Activated CD4-positive, alpha-beta memory T cell treated with anti-CD3 and anti-CD28 coated beads for 36 hours (primary cell): Measurements from ENCODE around the gene NUP160. TPM values are rescaled to one million over a fixed set of nuclear protein-coding genes. Genes with fewer than 3 reads are reported as not detected.
"Not testable (repeated sequence)": the region's sequence is repeated elsewhere in the genome, so short reads cannot be mapped to it uniquely, and the experiment has no call there.

Experiments
- CTCF ChIA-PET: fragments of 350-600 bp; sonication (Branson Sonifier 250); formaldehyde crosslinking; loops from one replicate; lab custom pipeline; 2021; ENCODE audit warnings: antibody characterized with exemption, inconsistent platforms; lab: Charles Lee
- POLR2A ChIA-PET: fragments of 350-600 bp; sonication (Branson Sonifier 250); formaldehyde crosslinking; loops from one replicate; lab custom pipeline; 2021; ENCODE audit warnings: antibody characterized with exemption; lab: Charles Lee
- DNase-seq: peaks from one replicate; pipeline ENCODE4 v3.0.0-alpha.2; 2020
- H3K27ac Mint-ChIP-seq: one replicate; pipeline ENCODE4 v1.8.0; 2021; ENCODE audit warnings: mixed read lengths
- H3K27me3 Mint-ChIP-seq: one replicate; pipeline ENCODE4 v1.8.0; 2021; ENCODE audit warnings: mixed read lengths
- H3K36me3 Mint-ChIP-seq: one replicate; pipeline ENCODE4 v1.8.0; 2021; ENCODE audit warnings: mixed read lengths
- H3K4me1 Mint-ChIP-seq: one replicate; pipeline ENCODE4 v1.8.0; 2021; ENCODE audit warnings: low read depth, mixed read lengths
- H3K4me3 Mint-ChIP-seq: one replicate; pipeline ENCODE4 v1.8.0; 2021; ENCODE audit warnings: mild to moderate bottlenecking, mixed read lengths
- H3K9me3 Mint-ChIP-seq: one replicate; pipeline ENCODE4 v1.8.0; 2021; ENCODE audit warnings: mixed read lengths
- intact Hi-C: fragments of 100-400 bp; cut with micrococcal nuclease; formaldehyde crosslinking; loops from one replicate; pipeline ENCODE4 v1.15.1; 2023
- total RNA-seq, 2 experiments: library from RNA; stranded (reverse); gene quantifications; one replicate each; pipeline ENCODE4 v1.2.3, GENCODE V29; 2021

Gene NUP160
- total RNA-seq, 2 experiments from 2014 or later = 68.0 to 69.5 TPM

DNA sequence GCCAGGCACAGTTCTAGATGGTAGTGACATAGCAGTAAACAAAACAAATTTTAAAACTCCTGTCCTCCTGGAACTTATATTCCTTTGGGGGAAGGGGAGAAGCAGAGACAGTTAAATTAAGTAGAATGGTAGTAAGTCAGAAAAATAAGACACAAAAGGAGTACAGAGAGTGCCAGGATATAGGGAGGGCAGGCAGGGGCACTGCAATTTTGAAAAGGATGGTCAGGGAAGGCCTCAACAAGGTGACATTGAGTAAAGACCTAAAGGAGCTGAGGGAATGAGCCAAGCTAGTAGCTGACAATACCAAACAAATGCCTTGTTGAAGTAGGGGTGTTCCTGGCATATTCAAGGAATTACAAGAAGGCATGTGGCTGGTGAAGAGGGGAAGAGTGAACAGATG lies 10.2 kb downstream of the NUP160 start:
- CTCF ChIA-PET = no interaction called here
- Mint-ChIP-seq H3K27me3 (no peaks in the 10 kb centered on the region), H3K9me3 (no peaks in the 10 kb centered on the region), H3K4me3 (no peak overlapping the region), H3K4me1 (peaks cover 3% of the 10 kb centered on the region), H3K36me3 (peaks cover 47% of the 10 kb centered on the region), H3K27ac (no peak overlapping the region)
- no peak for DNase-seq
- POLR2A ChIA-PET = interaction anchor here (0.6 kb wide), 1 partner anchor 11 kb away, joined by 4 read pairs; no protein-coding TSS in a partner anchor
- intact Hi-C loops = no loop called here

DNA sequence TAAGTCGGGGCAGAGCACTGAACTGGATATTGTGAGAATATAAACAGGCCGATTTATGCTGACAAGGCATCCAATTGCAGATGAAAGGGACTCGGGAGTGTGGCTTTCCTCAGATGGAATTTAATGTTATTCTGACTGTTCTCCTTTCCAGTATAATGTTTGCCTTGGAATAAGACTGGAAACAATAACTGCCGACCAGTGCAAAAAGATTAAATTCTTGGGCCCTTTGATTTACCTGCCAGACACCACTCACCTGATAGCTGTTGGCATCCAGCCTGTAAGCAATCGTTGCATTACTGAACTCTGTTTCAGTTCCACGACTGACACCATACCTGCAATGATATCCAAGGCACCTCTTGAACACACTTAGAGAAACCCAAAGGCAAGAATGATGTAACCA lies 10.9 kb downstream of the NUP160 start:
- ChIA-PET CTCF (no interaction called here), POLR2A (no interaction called here)
- Mint-ChIP-seq H3K9me3 (no peaks in the 10 kb centered on the region), H3K27me3 (no peaks in the 10 kb centered on the region), H3K27ac (no peak overlapping the region), H3K36me3 (peaks cover 53% of the 10 kb centered on the region), H3K4me1 (peaks cover 8% of the 10 kb centered on the region), H3K4me3 (no peak overlapping the region)
- intact Hi-C loops = no loop called here
- DNase-seq = no peak

DNA sequence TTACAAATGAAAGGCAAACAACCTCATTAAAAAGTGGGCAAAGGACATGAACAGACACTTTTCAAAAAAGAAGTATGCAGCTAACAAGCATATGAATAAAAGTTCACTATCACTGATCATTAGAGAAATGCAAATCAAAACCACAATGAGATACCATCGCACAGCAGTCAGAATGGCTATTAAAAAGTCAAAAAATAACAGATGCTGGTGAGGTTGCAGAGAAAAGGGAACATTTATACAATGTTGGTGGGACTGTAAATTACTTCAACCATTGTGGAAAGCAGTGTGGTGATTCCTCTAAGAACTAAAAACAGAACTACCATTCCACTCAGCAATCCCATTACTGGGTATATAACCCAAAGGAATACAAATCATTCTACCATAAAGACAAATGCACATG lies 18.1 kb downstream of the NUP160 start:
- DNase-seq, POLR2A ChIA-PET, H3K27me3 Mint-ChIP-seq, H3K27ac Mint-ChIP-seq, H3K9me3 Mint-ChIP-seq, H3K4me3 Mint-ChIP-seq, intact Hi-C loops: not testable (repeated sequence)
- H3K4me1 Mint-ChIP-seq = peaks cover 32% of the 10 kb centered on the region
- CTCF ChIA-PET = interaction anchor here (1.2 kb wide), 1 partner anchor 115 kb away, joined by 4 read pairs; the partner anchor contains the start of gene AGBL2
- peaks cover 48% of the 10 kb centered on the region for H3K36me3 Mint-ChIP-seq

DNA sequence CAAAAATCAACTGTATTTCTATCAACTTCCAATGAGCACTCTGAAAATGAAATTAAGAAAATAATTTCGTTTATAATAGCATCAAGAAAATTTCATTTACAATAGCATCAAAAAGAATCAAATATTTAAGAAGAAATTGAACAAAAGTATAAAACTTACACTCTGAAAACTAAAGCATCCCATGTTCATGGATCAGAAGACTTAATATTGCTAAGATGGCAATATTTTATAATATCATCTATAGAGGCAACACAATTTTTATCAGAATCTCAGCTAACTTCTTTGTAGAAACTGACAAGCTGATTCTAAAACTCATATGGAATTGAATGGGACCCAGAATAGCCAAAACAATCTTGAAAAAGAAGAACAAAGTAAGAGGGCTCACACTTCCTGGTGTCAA lies 19.9 kb downstream of the NUP160 start:
- Mint-ChIP-seq H3K27me3 (no peaks in the 10 kb centered on the region), H3K9me3 (no peaks in the 10 kb centered on the region), H3K27ac (no peak overlapping the region), H3K4me1 (peaks cover 29% of the 10 kb centered on the region), H3K4me3 (no peak overlapping the region), H3K36me3 (peaks cover 45% of the 10 kb centered on the region)
- CTCF ChIA-PET = no interaction called here
- POLR2A ChIA-PET = no interaction called here
- DNase-seq = no peak
- intact Hi-C loops = no loop called here

DNA sequence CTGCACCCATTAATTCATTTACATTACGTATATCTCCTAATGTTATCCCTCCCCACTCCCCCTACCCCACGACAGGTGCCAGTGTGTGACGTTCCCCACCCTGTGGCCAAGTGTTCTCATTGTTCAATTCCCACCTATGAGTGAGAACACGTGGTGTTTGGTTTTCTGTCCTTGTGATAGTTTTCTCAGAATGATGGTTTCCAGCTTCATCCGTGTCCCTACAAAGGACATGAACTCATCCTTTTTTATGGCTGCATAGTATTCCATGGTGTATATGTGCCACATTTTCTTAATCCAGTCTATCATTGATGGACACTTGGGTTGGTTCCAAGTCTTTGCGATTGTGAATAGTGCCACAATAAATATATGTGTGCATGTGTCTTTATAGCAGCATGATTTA lies 25.5 kb downstream of the NUP160 start:
- H3K4me1 Mint-ChIP-seq, H3K9me3 Mint-ChIP-seq, H3K27ac Mint-ChIP-seq, H3K27me3 Mint-ChIP-seq, CTCF ChIA-PET, POLR2A ChIA-PET, intact Hi-C loops, H3K4me3 Mint-ChIP-seq, DNase-seq: not testable (repeated sequence)
- H3K36me3 Mint-ChIP-seq = peaks cover 50% of the 10 kb centered on the region

DNA sequence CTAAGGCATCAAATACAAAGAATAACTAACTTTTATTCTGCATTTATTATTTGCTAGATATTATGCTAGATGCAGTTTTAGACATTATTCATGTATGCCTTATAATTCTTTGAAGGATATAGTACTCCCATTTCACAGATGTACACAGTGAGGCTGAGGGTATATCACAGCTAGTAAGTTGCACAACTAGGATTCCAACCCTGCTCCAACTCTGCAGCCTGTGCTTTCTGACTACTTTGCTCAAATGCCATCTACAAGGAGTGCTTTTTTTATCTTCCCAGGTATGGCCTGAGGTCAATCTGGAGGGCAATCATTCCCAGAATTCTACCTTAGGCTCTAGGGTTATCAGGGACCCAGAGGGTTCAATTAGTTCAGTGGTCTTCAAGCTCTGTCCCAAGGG lies 28.4 kb downstream of the NUP160 start:
- CTCF ChIA-PET = no interaction called here
- no peak for DNase-seq
- Mint-ChIP-seq H3K9me3 (no peaks in the 10 kb centered on the region), H3K36me3 (peaks cover 51% of the 10 kb centered on the region), H3K4me3 (no peak overlapping the region), H3K27ac (no peak overlapping the region), H3K27me3 (no peaks in the 10 kb centered on the region), H3K4me1 (no peaks in the 10 kb centered on the region)
- POLR2A ChIA-PET = no interaction called here
- intact Hi-C loops = no loop called here

DNA sequence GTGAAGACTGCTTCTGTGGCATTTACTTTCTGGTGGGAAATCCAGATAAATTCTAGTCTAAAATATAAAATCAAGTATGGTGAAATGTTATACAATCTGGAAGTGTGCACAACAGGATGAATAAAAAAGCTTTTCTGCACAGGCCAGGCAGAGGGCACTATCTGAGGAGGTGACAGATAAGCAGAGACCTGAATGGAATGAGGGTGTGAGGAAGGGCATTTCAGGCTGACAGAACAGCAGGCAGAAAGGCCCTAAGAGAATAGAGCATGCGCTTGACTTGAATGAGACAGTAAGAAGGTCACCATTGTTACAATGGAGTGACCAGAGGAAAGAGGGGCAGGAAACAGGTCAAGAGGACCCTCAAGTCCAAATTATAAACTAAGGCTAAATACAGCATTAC lies 47.4 kb downstream of the NUP160 start:
- H3K27ac Mint-ChIP-seq = no peak overlapping the region
- no peaks in the 10 kb centered on the region for H3K27me3 Mint-ChIP-seq
- peaks cover 11% of the 10 kb centered on the region for H3K4me1 Mint-ChIP-seq
- intact Hi-C loops = no loop called here
- peaks cover 45% of the 10 kb centered on the region for H3K36me3 Mint-ChIP-seq
- no peak overlapping the region for H3K4me3 Mint-ChIP-seq
- no peaks in the 10 kb centered on the region for H3K9me3 Mint-ChIP-seq
- DNase-seq = no peak
- ChIA-PET POLR2A (interaction anchor here (0.5 kb wide), 1 partner anchor 17 kb away, joined by 4 read pairs; no protein-coding TSS in a partner anchor), CTCF (no interaction called here)

DNA sequence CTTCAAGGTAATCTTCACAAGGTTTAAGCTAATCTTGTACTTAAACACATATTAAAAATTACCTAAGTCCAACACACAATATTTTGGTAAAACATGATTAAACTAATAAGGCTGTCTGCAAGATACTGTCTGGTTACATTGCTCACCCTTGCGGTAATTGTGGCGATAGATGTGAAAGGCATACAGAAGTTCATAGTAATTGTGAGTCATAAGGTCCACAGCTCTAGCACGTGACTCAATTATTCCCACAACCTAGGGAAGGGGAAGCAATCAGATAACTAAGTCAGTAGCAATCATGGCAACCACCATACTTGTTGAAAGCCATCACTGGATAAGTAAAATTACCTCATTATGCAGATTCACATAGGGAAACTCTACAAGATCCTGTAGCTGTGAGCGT lies 50.5 kb downstream of the NUP160 start:
- intact Hi-C loops = loop anchor here (1.0 kb wide), 1 partner anchor 30 kb away; the partner anchor contains the start of gene FNBP4

DNA sequence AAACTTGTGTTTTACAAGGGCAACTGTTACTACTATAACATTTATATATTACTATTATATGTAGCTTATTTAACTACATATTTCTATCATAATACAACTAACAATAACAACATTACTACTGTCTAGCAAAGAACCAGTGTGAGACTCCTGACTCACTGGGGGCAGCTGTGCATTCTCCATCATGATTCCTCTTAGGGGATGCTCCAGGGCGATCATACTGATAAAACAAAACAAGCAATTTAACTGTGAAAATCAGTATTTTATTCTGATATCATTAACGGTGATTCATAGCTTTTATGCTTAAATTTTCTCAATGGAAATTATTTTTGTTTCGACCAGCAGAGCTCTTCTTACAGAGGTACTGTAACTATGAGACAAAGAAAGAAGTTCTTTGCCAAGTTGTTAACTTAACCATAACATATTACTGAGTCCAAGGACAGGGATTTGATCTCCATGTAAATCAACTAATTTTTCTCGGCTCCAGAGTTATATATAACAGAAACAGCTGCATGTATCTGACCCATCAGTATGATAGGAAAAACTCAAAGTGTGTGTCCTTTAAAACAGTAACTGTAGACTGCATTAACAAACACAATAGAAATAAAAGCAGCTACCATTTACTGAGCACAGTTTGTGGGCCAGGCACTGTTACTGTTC lies 56.2 kb downstream of the NUP160 start:
- POLR2A ChIA-PET = no interaction called here
- intact Hi-C loops = no loop called here
- Mint-ChIP-seq H3K27ac (no peak overlapping the region), H3K4me1 (peaks cover 4% of the 10 kb centered on the region), H3K36me3 (peaks cover 50% of the 10 kb centered on the region), H3K27me3 (no peaks in the 10 kb centered on the region), H3K4me3 (no peak overlapping the region), H3K9me3 (no peaks in the 10 kb centered on the region)
- CTCF ChIA-PET = interaction anchor here (0.8 kb wide), 1 partner anchor 17 kb away, joined by 3 read pairs; no protein-coding TSS in a partner anchor
- DNase-seq = no peak

More for the DNA sequence above, 50.5 kb downstream of the NUP160 start:
- H3K4me3 Mint-ChIP-seq = no peak overlapping the region
- CTCF ChIA-PET = no interaction called here
- no peaks in the 10 kb centered on the region for H3K27me3 Mint-ChIP-seq
- H3K4me1 Mint-ChIP-seq = peaks cover 11% of the 10 kb centered on the region
- DNase-seq = peak; percentile 69
- H3K27ac Mint-ChIP-seq = peak overlapping the region; percentile 72
- POLR2A ChIA-PET = no interaction called here
- peaks cover 51% of the 10 kb centered on the region for H3K36me3 Mint-ChIP-seq
- H3K9me3 Mint-ChIP-seq = no peaks in the 10 kb centered on the region

DNA sequence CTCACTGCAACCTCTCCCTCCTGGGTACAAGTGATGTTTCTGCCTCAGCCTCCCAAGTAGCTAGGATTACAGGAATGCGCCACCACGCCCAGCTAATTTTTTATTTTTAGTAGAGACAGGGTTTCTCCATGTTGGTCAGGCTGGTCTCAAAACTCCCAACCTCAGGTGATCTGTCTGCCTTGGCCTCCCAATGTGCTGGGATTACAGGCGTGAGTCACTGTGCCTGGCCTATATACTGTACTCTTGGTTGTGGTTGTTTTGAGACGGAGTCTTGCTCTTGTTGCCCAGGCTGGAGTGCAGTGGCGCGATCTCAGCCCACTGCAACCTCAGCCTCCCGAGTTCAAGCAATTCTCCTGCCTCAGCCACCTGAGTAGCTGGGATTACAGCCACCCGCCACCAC lies 58.1 kb downstream of the NUP160 start:
- intact Hi-C loops, H3K9me3 Mint-ChIP-seq, H3K4me1 Mint-ChIP-seq, H3K27me3 Mint-ChIP-seq, CTCF ChIA-PET, H3K4me3 Mint-ChIP-seq, DNase-seq, H3K27ac Mint-ChIP-seq: not testable (repeated sequence)
- H3K36me3 Mint-ChIP-seq = peaks cover 45% of the 10 kb centered on the region
- POLR2A ChIA-PET = interaction anchor here (0.6 to 0.7 kb wide), 2 partner anchors 22 to 24 kb away, joined by 4 to 6 read pairs; no protein-coding TSS in a partner anchor

DNA sequence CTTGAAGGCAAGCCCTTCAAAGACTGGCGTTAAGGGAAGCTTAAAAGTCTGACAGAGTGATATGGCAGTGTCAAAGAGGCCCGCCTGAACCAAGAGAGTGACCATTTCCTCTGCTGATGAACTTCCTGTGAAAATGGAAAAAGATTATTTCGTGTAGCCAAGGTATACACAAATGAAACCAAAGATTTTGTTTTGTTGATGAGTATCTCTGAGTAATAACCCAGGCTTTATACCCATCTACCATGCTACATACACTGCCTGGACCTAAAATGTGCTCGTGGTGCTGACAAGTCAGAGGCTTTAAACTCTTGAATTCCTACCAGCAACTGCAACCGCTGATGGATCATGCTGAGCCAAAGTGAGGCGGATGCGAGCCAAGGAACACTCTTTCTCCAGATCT lies 60.0 kb downstream of the NUP160 start:
- H3K9me3 Mint-ChIP-seq = no peaks in the 10 kb centered on the region
- H3K4me1 Mint-ChIP-seq = peaks cover 4% of the 10 kb centered on the region
- ChIA-PET POLR2A (interaction anchor here (0.6 kb wide), 1 partner anchor 123 kb away, joined by 3 read pairs; no protein-coding TSS in a partner anchor), CTCF (no interaction called here)
- intact Hi-C loops = no loop called here
- H3K36me3 Mint-ChIP-seq = peaks cover 49% of the 10 kb centered on the region
- H3K27ac Mint-ChIP-seq = peak overlapping the region; percentile 13
- no peaks in the 10 kb centered on the region for H3K27me3 Mint-ChIP-seq
- DNase-seq = no peak
- H3K4me3 Mint-ChIP-seq = no peak overlapping the region

DNA sequence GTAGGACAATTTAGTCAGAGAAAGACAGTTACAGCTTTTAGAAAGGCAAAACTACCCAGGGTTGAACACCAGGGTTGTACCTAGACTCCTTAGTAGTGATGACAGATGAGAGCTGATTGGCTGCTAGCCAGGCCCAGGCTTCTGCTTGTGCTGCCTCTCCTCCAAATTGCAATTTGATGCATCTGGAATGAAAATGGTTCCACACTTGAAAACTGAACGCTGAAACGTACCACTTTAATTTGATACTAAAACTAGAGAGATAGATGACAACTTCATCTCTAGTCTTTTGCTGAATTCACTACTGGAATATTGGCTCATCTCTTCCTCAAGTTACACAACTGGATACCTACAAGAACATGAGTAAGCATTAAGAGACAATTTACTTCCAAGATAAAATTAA lies 61.8 kb downstream of the NUP160 start:
- intact Hi-C loops = no loop called here
- H3K4me3 Mint-ChIP-seq = no peak overlapping the region
- no peak for DNase-seq
- no peaks in the 10 kb centered on the region for H3K27me3 Mint-ChIP-seq
- no peak overlapping the region for H3K27ac Mint-ChIP-seq
- ChIA-PET CTCF (no interaction called here), POLR2A (no interaction called here)
- H3K4me1 Mint-ChIP-seq = peaks cover 4% of the 10 kb centered on the region
- H3K36me3 Mint-ChIP-seq = peaks cover 40% of the 10 kb centered on the region
- no peaks in the 10 kb centered on the region for H3K9me3 Mint-ChIP-seq
